Neural cell (in vitro differentiated cells): ENCODE data around the gene IL19. TPM values are rescaled to one million over a fixed set of nuclear protein-coding genes. Genes with fewer than 3 reads are reported as not detected.

Source experiments
- H2AFZ ChIP-seq: fragments of 200-600, 300-800 bp; sonication (generic), shearing (Covaris generic); 2 replicates; pipeline ENCODE4 v1.6.0; 2014; ENCODE audit warnings: low read depth, mild to moderate bottlenecking, antibody characterized with exemption, low read length, moderate library complexity
- H3F3A ChIP-seq: fragments of 200-600 bp; shearing (Covaris generic); 2 replicates; pipeline ENCODE4 v1.6.1; 2016; ENCODE audit warnings: mild to moderate bottlenecking, moderate library complexity, mixed read lengths, antibody characterized with exemption, low read length; ENCODE audit not compliant: insufficient read depth, poor library complexity, severe bottlenecking
- H3K27ac ChIP-seq: fragments of 200-600, 300-800 bp; sonication (generic), shearing (Covaris generic); 2 replicates; pipeline ENCODE4 v1.5.1; 2014; ENCODE audit warnings: mild to moderate bottlenecking, low read length, moderate library complexity
- H3K27me3 ChIP-seq: fragments of 300-800, 200-600 bp; sonication (generic), shearing (Covaris generic); 2 replicates; pipeline ENCODE4 v1.6.0; 2014; ENCODE audit warnings: mild to moderate bottlenecking, low read depth, low read length, moderate library complexity; ENCODE audit not compliant: insufficient read depth
- H3K36me3 ChIP-seq: fragments of 300-800, 200-600 bp; sonication (generic), shearing (Covaris generic); 2 replicates; pipeline ENCODE4 v1.5.1; 2014; ENCODE audit warnings: mild to moderate bottlenecking, antibody characterized with exemption, low read length, moderate library complexity; ENCODE audit not compliant: insufficient read depth
- H3K4me2 ChIP-seq: fragments of 300-800, 200-600 bp; sonication (generic), shearing (Covaris generic); 2 replicates; pipeline ENCODE4 v1.6.0; 2014; ENCODE audit warnings: mild to moderate bottlenecking, low read length
- H3K4me3 ChIP-seq: fragments of 300-800, 200-600 bp; sonication (generic), shearing (Covaris generic); 2 replicates; pipeline ENCODE4 v1.5.1; 2014; ENCODE audit warnings: mild to moderate bottlenecking, low read length, moderate library complexity
- H3K79me2 ChIP-seq: fragments of 200-600 bp; shearing (Covaris generic); replicated peaks from 2 replicates; pipeline ENCODE4 v1.6.0; 2014; ENCODE audit warnings: mild to moderate bottlenecking, low read length, moderate library complexity; ENCODE audit not compliant: insufficient read depth
- H3K9ac ChIP-seq: fragments of 300-800, 200-600 bp; sonication (generic), shearing (Covaris generic); 2 replicates; pipeline ENCODE4 v1.6.1; 2016; ENCODE audit warnings: mild to moderate bottlenecking, low read length, mixed read lengths
- H3K9me2 ChIP-seq: fragments of 200-600 bp; shearing (Covaris generic); 2 replicates; pipeline ENCODE4 v1.6.1; 2016; ENCODE audit warnings: mild to moderate bottlenecking, low read length, mixed read lengths; ENCODE audit not compliant: insufficient read depth
- H3K9me3 ChIP-seq: fragments of 200-600, 300-800 bp; sonication (generic), shearing (Covaris generic); 2 replicates; pipeline ENCODE4 v1.6.1; 2016; ENCODE audit warnings: mild to moderate bottlenecking, mixed run types, low read length, moderate library complexity, mixed read lengths
- H4K20me1 ChIP-seq: fragments of 200-600 bp; shearing (Covaris generic); 2 replicates; pipeline ENCODE4 v1.6.1; 2016; ENCODE audit warnings: mild to moderate bottlenecking, mixed run types; ENCODE audit not compliant: insufficient read depth
- CTCF ChIP-seq: fragments of 450-650 bp; IDR thresholded peaks from 2 replicates; pipeline ENCODE4 v1.5.1; 2014; ENCODE audit warnings: antibody characterized with exemption, mild to moderate bottlenecking, moderate library complexity; ENCODE audit not compliant: poor library complexity, severe bottlenecking
- EP300 ChIP-seq: fragments of 450-650 bp; conservative IDR thresholded peaks from 2 replicates; pipeline ENCODE4 v1.6.1; 2014; ENCODE audit warnings: antibody characterized with exemption, mild to moderate bottlenecking, moderate library complexity; ENCODE audit not compliant: poor library complexity, severe bottlenecking
- EZH2 ChIP-seq: fragments of 200-600, 300-800 bp; shearing (Covaris generic), sonication (generic); IDR thresholded peaks from 2 replicates; pipeline ENCODE4 v1.6.1; 2014; ENCODE audit warnings: antibody characterized with exemption, low read length, borderline replicate concordance, mild to moderate bottlenecking; ENCODE audit not compliant: insufficient read depth, poor library complexity, severe bottlenecking
- MXI1 ChIP-seq: fragments of 450-650 bp; conservative IDR thresholded peaks from 2 replicates; pipeline ENCODE4 v1.6.1; 2014; ENCODE audit warnings: antibody characterized with exemption, mild to moderate bottlenecking; ENCODE audit not compliant: poor library complexity, severe bottlenecking
- POLR2AphosphoS5 ChIP-seq: IDR thresholded peaks from 2 replicates; pipeline ENCODE4 v1.6.1; 2012
- RAD21 ChIP-seq: fragments of 450-650 bp; conservative IDR thresholded peaks from 2 replicates; pipeline ENCODE4 v1.6.1; 2014; ENCODE audit warnings: antibody characterized with exemption, mild to moderate bottlenecking, moderate library complexity
- SMC3 ChIP-seq: fragments of 450-650 bp; conservative IDR thresholded peaks from 2 replicates; pipeline ENCODE4 v1.6.1; 2014; ENCODE audit warnings: antibody characterized with exemption, mild to moderate bottlenecking, moderate library complexity; ENCODE audit not compliant: poor library complexity
- TAF1 ChIP-seq: IDR thresholded peaks from 2 replicates; pipeline ENCODE4 v1.6.1; 2012; ENCODE audit warnings: low read depth
- polyA plus RNA-seq: library from polyadenylated mRNA; depleted of rRNA; stranded (reverse); fragments of >200 nt; gene quantifications from 2 replicates; pipeline ENCODE4 v1.2.3, GENCODE V29; 2014
- TF ChIP-seq, protein P1 (sequence below): IDR thresholded peaks from 2 replicates; pipeline ENCODE4 v1.6.1; 2012; ENCODE audit warnings: borderline replicate concordance

IL19 gene
- polyA plus RNA-seq, 1 donor from 2014 or later, result not detected

- no peaks in the 10 kb centered on the region for H3K9me3 ChIP-seq
- no peaks in the 10 kb centered on the region for H3K27me3 ChIP-seq
- no peaks in the 10 kb centered on the region for H4K20me1 ChIP-seq
- no peak overlapping the region for H2AFZ ChIP-seq
- H3K79me2 ChIP-seq, result no peaks in the 10 kb centered on the region
- H3K36me3 ChIP-seq, result no peaks in the 10 kb centered on the region
- H3K27ac ChIP-seq, result no peak overlapping the region
- no peak overlapping the region for H3K4me2 ChIP-seq
- H3K9me2 ChIP-seq, result no peaks in the 10 kb centered on the region
- no peak overlapping the region for H3K9ac ChIP-seq
- no peak overlapping the region for H3K4me3 ChIP-seq
- H3F3A ChIP-seq, result no peaks in the 10 kb centered on the region
- TF ChIP-seq EP300 (no peak), POLR2AphosphoS5 (no peak), EZH2 (no peak), RAD21 (no peak), SMC3 (no peak), MXI1 (no peak), TAF1 (no peak)
- TF ChIP-seq, protein P1, sequence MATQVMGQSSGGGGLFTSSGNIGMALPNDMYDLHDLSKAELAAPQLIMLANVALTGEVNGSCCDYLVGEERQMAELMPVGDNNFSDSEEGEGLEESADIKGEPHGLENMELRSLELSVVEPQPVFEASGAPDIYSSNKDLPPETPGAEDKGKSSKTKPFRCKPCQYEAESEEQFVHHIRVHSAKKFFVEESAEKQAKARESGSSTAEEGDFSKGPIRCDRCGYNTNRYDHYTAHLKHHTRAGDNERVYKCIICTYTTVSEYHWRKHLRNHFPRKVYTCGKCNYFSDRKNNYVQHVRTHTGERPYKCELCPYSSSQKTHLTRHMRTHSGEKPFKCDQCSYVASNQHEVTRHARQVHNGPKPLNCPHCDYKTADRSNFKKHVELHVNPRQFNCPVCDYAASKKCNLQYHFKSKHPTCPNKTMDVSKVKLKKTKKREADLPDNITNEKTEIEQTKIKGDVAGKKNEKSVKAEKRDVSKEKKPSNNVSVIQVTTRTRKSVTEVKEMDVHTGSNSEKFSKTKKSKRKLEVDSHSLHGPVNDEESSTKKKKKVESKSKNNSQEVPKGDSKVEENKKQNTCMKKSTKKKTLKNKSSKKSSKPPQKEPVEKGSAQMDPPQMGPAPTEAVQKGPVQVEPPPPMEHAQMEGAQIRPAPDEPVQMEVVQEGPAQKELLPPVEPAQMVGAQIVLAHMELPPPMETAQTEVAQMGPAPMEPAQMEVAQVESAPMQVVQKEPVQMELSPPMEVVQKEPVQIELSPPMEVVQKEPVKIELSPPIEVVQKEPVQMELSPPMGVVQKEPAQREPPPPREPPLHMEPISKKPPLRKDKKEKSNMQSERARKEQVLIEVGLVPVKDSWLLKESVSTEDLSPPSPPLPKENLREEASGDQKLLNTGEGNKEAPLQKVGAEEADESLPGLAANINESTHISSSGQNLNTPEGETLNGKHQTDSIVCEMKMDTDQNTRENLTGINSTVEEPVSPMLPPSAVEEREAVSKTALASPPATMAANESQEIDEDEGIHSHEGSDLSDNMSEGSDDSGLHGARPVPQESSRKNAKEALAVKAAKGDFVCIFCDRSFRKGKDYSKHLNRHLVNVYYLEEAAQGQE, result no peak
Observed at GRCh38 chr1:206751891-206752290, 18.7 kb upstream of the IL19 start.

- Histone ChIP-seq H3K9me2 (no peaks in the 10 kb centered on the region), H3K27me3 (no peaks in the 10 kb centered on the region), H3K36me3 (no peaks in the 10 kb centered on the region), H4K20me1 (no peaks in the 10 kb centered on the region), H3K27ac (no peak overlapping the region), H3K4me3 (no peak overlapping the region), H3F3A (no peaks in the 10 kb centered on the region), H3K9me3 (no peaks in the 10 kb centered on the region), H3K79me2 (no peaks in the 10 kb centered on the region), H2AFZ (no peak overlapping the region), H3K4me2 (no peak overlapping the region), H3K9ac (no peak overlapping the region)
- TF ChIP-seq SMC3, result no peak
- TF ChIP-seq RAD21, result no peak
- TF ChIP-seq TAF1, result no peak
- no peak for TF ChIP-seq EZH2
- TF ChIP-seq EP300, result no peak
- no peak for TF ChIP-seq CTCF
- TF ChIP-seq, protein P1, result no peak
- TF ChIP-seq MXI1, result no peak
- no peak for TF ChIP-seq POLR2AphosphoS5
Observed at GRCh38 chr1:206752481-206752880, 18.1 kb upstream of the IL19 start.
